Neural progenitor cell (in vitro differentiated cells): ENCODE measurements around the gene CDCA4. TPM values are rescaled to one million over a fixed set of nuclear protein-coding genes. Genes with fewer than 3 reads are reported as not detected.

ENCODE experiments used
- DNase-seq: peaks from one replicate; pipeline ENCODE4 v3.0.0-alpha.2; 2016; ENCODE audit warnings: low spot score
- H2AFZ ChIP-seq: fragments of 200-600 bp; sonication (generic); replicated peaks from 2 replicates; pipeline ENCODE4 v1.6.1; 2016; ENCODE audit warnings: antibody characterized with exemption
- H3F3A ChIP-seq: fragments of 200-600 bp; sonication (generic); 2 replicates; pipeline ENCODE4 v1.6.1; 2016; ENCODE audit warnings: antibody characterized with exemption, low read depth
- H3K27ac ChIP-seq: fragments of 200-600 bp; sonication (generic); 2 replicates; pipeline ENCODE4 v1.5.1; 2016; ENCODE audit warnings: mild to moderate bottlenecking
- H3K27me3 ChIP-seq: fragments of 200-600 bp; sonication (generic); 2 replicates; pipeline ENCODE4 v1.6.1; 2016; ENCODE audit warnings: mild to moderate bottlenecking, moderate library complexity
- H3K36me3 ChIP-seq: fragments of 200-600 bp; sonication (generic); 2 replicates; pipeline ENCODE4 v1.5.1; 2016
- H3K4me1 ChIP-seq: fragments of 200-600 bp; sonication (generic); 2 replicates; pipeline ENCODE4 v1.6.1; 2016; ENCODE audit warnings: mixed run types
- H3K4me2 ChIP-seq: fragments of 200-600 bp; sonication (generic); 2 replicates; pipeline ENCODE4 v1.6.1; 2016
- H3K4me3 ChIP-seq: fragments of 200-600 bp; sonication (generic); 2 replicates; pipeline ENCODE4 v1.5.1; 2016
- H3K79me2 ChIP-seq: fragments of 200-600 bp; sonication (generic); 2 replicates; pipeline ENCODE4 v1.6.1; 2016; ENCODE audit warnings: low read depth
- H3K9ac ChIP-seq: fragments of 200-600 bp; sonication (generic); 2 replicates; pipeline ENCODE4 v1.6.1; 2016
- H3K9me3 ChIP-seq: fragments of 200-600 bp; sonication (generic); 2 replicates; pipeline ENCODE4 v1.5.1; 2016; ENCODE audit warnings: low read depth
- H4K20me1 ChIP-seq: fragments of 200-600 bp; sonication (generic); 2 replicates; pipeline ENCODE4 v1.6.1; 2016; ENCODE audit warnings: low read depth
- H3K27ac Mint-ChIP-seq: 3 replicates; pipeline ENCODE4 v1.8.0; 2021; ENCODE audit warnings: mixed read lengths
- H3K27me3 Mint-ChIP-seq: 2 replicates; pipeline ENCODE4 v1.8.0; 2022; ENCODE audit warnings: low read depth, mild to moderate bottlenecking, inconsistent platforms, moderate library complexity, mixed read lengths; ENCODE audit not compliant: insufficient read depth
- H3K36me3 Mint-ChIP-seq: 3 replicates; pipeline ENCODE4 v1.8.0; 2021; ENCODE audit warnings: mixed read lengths
- H3K4me1 Mint-ChIP-seq: 3 replicates; pipeline ENCODE4 v1.8.0; 2021; ENCODE audit warnings: mixed read lengths
- H3K4me3 Mint-ChIP-seq: 3 replicates; pipeline ENCODE4 v1.8.0; 2021; ENCODE audit warnings: mild to moderate bottlenecking, moderate library complexity, mixed read lengths
- H3K9me3 Mint-ChIP-seq: 3 replicates; pipeline ENCODE4 v1.8.0; 2020; ENCODE audit warnings: mixed read lengths
- CTCF ChIP-seq: fragments of 200-600 bp; sonication (generic); IDR thresholded peaks from 2 replicates; pipeline ENCODE4 v1.5.1; 2017; ENCODE audit warnings: antibody characterized with exemption, mild to moderate bottlenecking
- EZH2 ChIP-seq: fragments of 200-600 bp; sonication (generic); IDR thresholded peaks from 2 replicates; pipeline ENCODE4 v1.6.1; 2017; ENCODE audit warnings: antibody characterized with exemption, mild to moderate bottlenecking, moderate library complexity
- EZH2phosphoT487 ChIP-seq: fragments of 200-600 bp; sonication (generic); IDR thresholded peaks from 2 replicates; pipeline ENCODE4 v1.6.1; 2017; ENCODE audit warnings: antibody characterized with exemption
- total RNA-seq: library from RNA; depleted of rRNA; stranded (reverse); fragments of >200 nt; gene quantifications from 2 replicates; pipeline ENCODE4 v1.2.3, GENCODE V29; 2015; ENCODE audit warnings: low replicate concordance

The CDCA4 gene
- total RNA-seq, 1 donor from 2014 or later: 56.6 TPM

GRCh38 chr14:105006831-105007592 lies 13.9 kb downstream of the CDCA4 start:
- Histone ChIP-seq H4K20me1 (peaks cover 57% of the 10 kb centered on the region), H3K27ac (peak overlapping the region; percentile 53), H3K27me3 (no peaks in the 10 kb centered on the region), H2AFZ (no peak overlapping the region), H3K79me2 (peaks cover 40% of the 10 kb centered on the region), H3K36me3 (no peaks in the 10 kb centered on the region), H3F3A (peaks cover 21% of the 10 kb centered on the region), H3K9ac (no peak overlapping the region), H3K4me3 (no peak overlapping the region), H3K4me2 (no peak overlapping the region), H3K9me3 (no peaks in the 10 kb centered on the region), H3K4me1 (no peaks in the 10 kb centered on the region)
- H3K27me3 Mint-ChIP-seq: peaks cover 2% of the 10 kb centered on the region
- no peak for DNase-seq
- peak overlapping the region; percentile 57 for H3K4me3 Mint-ChIP-seq
- peaks cover 5% of the 10 kb centered on the region for H3K4me1 Mint-ChIP-seq
- no peak for TF ChIP-seq EZH2phosphoT487
- TF ChIP-seq CTCF: no peak
- TF ChIP-seq EZH2: no peak
- H3K27ac Mint-ChIP-seq: no peak overlapping the region
- no peaks in the 10 kb centered on the region for H3K9me3 Mint-ChIP-seq
- peaks cover 8% of the 10 kb centered on the region for H3K36me3 Mint-ChIP-seq

GRCh38 chr14:105005929-105006830 lies 14.7 kb downstream of the CDCA4 start:
- no peak for TF ChIP-seq CTCF
- no peak for TF ChIP-seq EZH2
- Mint-ChIP-seq H3K4me1 (peaks cover 2% of the 10 kb centered on the region), H3K36me3 (peaks cover 8% of the 10 kb centered on the region), H3K27ac (no peak overlapping the region), H3K4me3 (peak overlapping the region; percentile 57), H3K9me3 (no peaks in the 10 kb centered on the region), H3K27me3 (no peaks in the 10 kb centered on the region)
- no peaks in the 10 kb centered on the region for H3K9me3 ChIP-seq
- H4K20me1 ChIP-seq: peaks cover 48% of the 10 kb centered on the region
- peaks cover 31% of the 10 kb centered on the region for H3K79me2 ChIP-seq
- H2AFZ ChIP-seq: no peak overlapping the region
- H3F3A ChIP-seq: peaks cover 21% of the 10 kb centered on the region
- no peak for DNase-seq
- no peak overlapping the region for H3K27ac ChIP-seq
- H3K4me1 ChIP-seq: no peaks in the 10 kb centered on the region
- no peaks in the 10 kb centered on the region for H3K27me3 ChIP-seq
- H3K9ac ChIP-seq: no peak overlapping the region
- no peak overlapping the region for H3K4me2 ChIP-seq
- no peaks in the 10 kb centered on the region for H3K36me3 ChIP-seq
- no peak overlapping the region for H3K4me3 ChIP-seq

GRCh38 chr14:105005329-105005928 lies 15.5 kb downstream of the CDCA4 start:
- H2AFZ ChIP-seq: no peak overlapping the region
- peaks cover 24% of the 10 kb centered on the region for H3K79me2 ChIP-seq
- H3F3A ChIP-seq: peaks cover 17% of the 10 kb centered on the region
- Mint-ChIP-seq H3K27me3 (no peaks in the 10 kb centered on the region), H3K9me3 (no peaks in the 10 kb centered on the region), H3K4me1 (no peaks in the 10 kb centered on the region), H3K36me3 (peaks cover 10% of the 10 kb centered on the region), H3K4me3 (no peak overlapping the region), H3K27ac (no peak overlapping the region)
- no peak for TF ChIP-seq EZH2
- TF ChIP-seq EZH2phosphoT487: no peak
- TF ChIP-seq CTCF: no peak
- H3K36me3 ChIP-seq: no peaks in the 10 kb centered on the region
- no peak overlapping the region for H3K9ac ChIP-seq
- peaks cover 41% of the 10 kb centered on the region for H4K20me1 ChIP-seq
- no peak overlapping the region for H3K4me3 ChIP-seq
- no peaks in the 10 kb centered on the region for H3K9me3 ChIP-seq
- H3K27ac ChIP-seq: no peak overlapping the region
- no peaks in the 10 kb centered on the region for H3K27me3 ChIP-seq
- no peak overlapping the region for H3K4me2 ChIP-seq
- H3K4me1 ChIP-seq: no peaks in the 10 kb centered on the region
- DNase-seq: no peak
